H1 (cell line): Measurements from ENCODE around the gene SMAD1. TPM values are rescaled to one million over a fixed set of nuclear protein-coding genes. Genes with fewer than 3 reads are reported as not detected.

ENCODE experiments used
- CBX8 ChIP-seq: fragments of 300-800, 300-1000 bp; sonication (generic); IDR thresholded peaks from 2 replicates; pipeline ENCODE4 v1.7.1; 2016; ENCODE audit warnings: low read depth, low read length, borderline replicate concordance
- CHD7 ChIP-seq: fragments of 300-600 bp; sonication (generic); IDR thresholded peaks from 2 replicates; pipeline ENCODE4 v1.7.1; 2012; ENCODE audit warnings: low read length, moderate library complexity, mild to moderate bottlenecking, inconsistent platforms; ENCODE audit not compliant: insufficient replicate concordance
- GABPA ChIP-seq: IDR thresholded peaks from 2 replicates; pipeline ENCODE4 v1.6.1; 2011; ENCODE audit warnings: mild to moderate bottlenecking, low read length, moderate library complexity, borderline replicate concordance; ENCODE audit not compliant: insufficient read depth
- KDM1A ChIP-seq: fragments of 200-600, 300-600 bp; sonication (generic); IDR thresholded peaks from 2 replicates; pipeline ENCODE4 v1.7.1; 2016; ENCODE audit warnings: mild to moderate bottlenecking, low read length, borderline replicate concordance
- KDM4A ChIP-seq: IDR thresholded peaks from one replicate; pipeline ENCODE4 v1.7.1; 2012; ENCODE audit warnings: low read depth, mild to moderate bottlenecking, moderate library complexity, low read length, inconsistent platforms; ENCODE audit not compliant: severe bottlenecking
- KDM5A ChIP-seq: fragments of 200-600 bp; IDR thresholded peaks from 2 replicates; pipeline ENCODE4 v1.7.1; 2012; ENCODE audit warnings: mild to moderate bottlenecking, low read length, inconsistent platforms, mixed read lengths
- NANOG ChIP-seq: IDR thresholded peaks from 2 replicates; pipeline ENCODE4 v1.6.1; 2011; ENCODE audit warnings: low read length, low read depth, mild to moderate bottlenecking, inconsistent platforms; ENCODE audit not compliant: insufficient read depth, poor library complexity, severe bottlenecking
- SAP30 ChIP-seq: fragments of 300-600 bp; sonication (generic); IDR thresholded peaks from 2 replicates; pipeline ENCODE4 v1.7.1; 2012; ENCODE audit warnings: low read length, moderate library complexity, mild to moderate bottlenecking, inconsistent platforms; ENCODE audit not compliant: insufficient read depth, insufficient replicate concordance
- SIRT6 ChIP-seq: IDR thresholded peaks from one replicate; pipeline ENCODE4 v1.7.1; 2012; ENCODE audit warnings: low read length, inconsistent platforms
- TAF1 ChIP-seq: IDR thresholded peaks from 2 replicates; pipeline ENCODE4 v1.6.1; 2011; ENCODE audit warnings: mild to moderate bottlenecking, low read depth, low read length
- TAF7 ChIP-seq: optimal IDR thresholded peaks from 2 replicates; pipeline ENCODE3; 2011; ENCODE audit warnings: low read depth, mild to moderate bottlenecking, inconsistent platforms, low read length, moderate library complexity, borderline replicate concordance
- polyA plus RNA-seq, 7 experiments: library from polyadenylated mRNA; depleted of rRNA in 3 of 7; stranded (reverse) in 5 of 7; unstranded in 2 of 7; fragments of >200 nt in 5 of 7; fragments of 200-250 nt in 2 of 7; gene quantifications; 1 replicate in 5 of 7; 2 replicates in 1 of 7; 4 replicates in 1 of 7; pipeline versions ENCODE4 v1.2.1 to v1.2.3, GENCODE V29; 2011 to 2013; ENCODE audit warnings: missing spikeins in 2 of 7, mixed read lengths in 2 of 7
- total RNA-seq: library from RNA; stranded (reverse); fragmentation: NEBNext Ultra II Directional; extraction: Animal tissue kit (Norgen Biotek cat#: 25700); gene quantifications from 2 replicates; pipeline ENCODE4 v1.2.1, GENCODE V29; 2021

SMAD1 gene
- total and polyA plus RNA-seq, 2 of the 8 experiments (the other 6 are each of a cell fraction or from before 2014, with no cell fraction given) = 22.6 to 25.3 TPM

GRCh38 chr4:145531859-145532258, 50.2 kb downstream of the SMAD1 start (continued):
- TF ChIP-seq CHD7 (no peak), KDM5A (no peak), SIRT6 (no peak), KDM4A (no peak), KDM1A (no peak), TAF1 (no peak), GABPA (no peak), SAP30 (no peak), CBX8 (no peak), NANOG (no peak), TAF7 (no peak)
